ENCODE data around the gene RABL3. TPM values are rescaled to one million over a fixed set of nuclear protein-coding genes. Genes with fewer than 3 reads are reported as not detected.

The RABL3 gene
- total and polyA plus RNA-seq, 2 of the 13 experiments (the other 11 are each of a cell fraction or from before 2014, with no cell fraction given), result 4.8 to 31.9 TPM

DNA sequence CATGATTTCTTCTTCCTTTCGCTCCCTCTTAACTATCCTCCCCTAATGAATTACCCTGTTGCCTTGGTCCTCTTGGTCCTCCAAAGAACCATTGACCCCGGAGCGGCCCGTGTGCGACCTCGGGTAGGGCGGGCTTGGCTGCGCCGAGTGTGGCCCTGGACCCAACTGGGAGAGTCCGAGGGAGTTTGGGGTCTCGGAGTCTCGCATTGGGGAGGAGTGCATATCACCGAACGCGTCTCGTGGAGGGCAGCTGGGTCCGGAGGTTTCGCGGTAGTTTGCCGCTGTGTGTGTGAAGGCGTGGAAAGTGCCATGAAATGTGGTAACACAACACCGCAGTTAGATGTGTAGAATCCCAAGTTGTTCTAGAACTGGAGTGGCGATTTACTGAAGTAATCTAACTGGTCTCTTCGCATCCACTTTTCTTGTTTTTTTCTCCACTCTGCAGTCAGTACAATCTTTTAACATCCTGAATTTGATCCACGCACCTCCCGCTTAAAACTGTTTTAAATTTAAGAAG is 591 bp upstream of the RABL3 start (continued):
- TF ChIP-seq, protein P1, sequence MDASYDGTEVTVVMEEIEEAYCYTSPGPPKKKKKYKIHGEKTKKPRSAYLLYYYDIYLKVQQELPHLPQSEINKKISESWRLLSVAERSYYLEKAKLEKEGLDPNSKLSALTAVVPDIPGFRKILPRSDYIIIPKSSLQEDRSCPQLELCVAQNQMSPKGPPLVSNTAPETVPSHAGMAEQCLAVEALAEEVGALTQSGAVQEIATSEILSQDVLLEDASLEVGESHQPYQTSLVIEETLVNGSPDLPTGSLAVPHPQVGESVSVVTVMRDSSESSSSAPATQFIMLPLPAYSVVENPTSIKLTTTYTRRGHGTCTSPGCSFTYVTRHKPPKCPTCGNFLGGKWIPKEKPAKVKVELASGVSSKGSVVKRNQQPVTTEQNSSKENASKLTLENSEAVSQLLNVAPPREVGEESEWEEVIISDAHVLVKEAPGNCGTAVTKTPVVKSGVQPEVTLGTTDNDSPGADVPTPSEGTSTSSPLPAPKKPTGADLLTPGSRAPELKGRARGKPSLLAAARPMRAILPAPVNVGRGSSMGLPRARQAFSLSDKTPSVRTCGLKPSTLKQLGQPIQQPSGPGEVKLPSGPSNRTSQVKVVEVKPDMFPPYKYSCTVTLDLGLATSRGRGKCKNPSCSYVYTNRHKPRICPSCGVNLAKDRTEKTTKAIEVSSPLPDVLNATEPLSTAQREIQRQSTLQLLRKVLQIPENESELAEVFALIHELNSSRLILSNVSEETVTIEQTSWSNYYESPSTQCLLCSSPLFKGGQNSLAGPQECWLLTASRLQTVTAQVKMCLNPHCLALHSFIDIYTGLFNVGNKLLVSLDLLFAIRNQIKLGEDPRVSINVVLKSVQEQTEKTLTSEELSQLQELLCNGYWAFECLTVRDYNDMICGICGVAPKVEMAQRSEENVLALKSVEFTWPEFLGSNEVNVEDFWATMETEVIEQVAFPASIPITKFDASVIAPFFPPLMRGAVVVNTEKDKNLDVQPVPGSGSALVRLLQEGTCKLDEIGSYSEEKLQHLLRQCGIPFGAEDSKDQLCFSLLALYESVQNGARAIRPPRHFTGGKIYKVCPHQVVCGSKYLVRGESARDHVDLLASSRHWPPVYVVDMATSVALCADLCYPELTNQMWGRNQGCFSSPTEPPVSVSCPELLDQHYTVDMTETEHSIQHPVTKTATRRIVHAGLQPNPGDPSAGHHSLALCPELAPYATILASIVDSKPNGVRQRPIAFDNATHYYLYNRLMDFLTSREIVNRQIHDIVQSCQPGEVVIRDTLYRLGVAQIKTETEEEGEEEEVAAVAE (CRISPR knock-in tag; IDR thresholded peaks at IDR 0.05; ENCODE audit: borderline replicate concordance), result no peak
- TF ChIP-seq CCDC6 (CRISPR knock-in tag; IDR thresholded peaks at IDR 0.05) (no peak), EP300 (IDR thresholded peaks at IDR 0.05; ENCODE audit: low read depth in 2 of 2, low read length in 2 of 2) (no peak), EP300 (CRISPR knock-in tag; IDR thresholded peaks at IDR 0.05; ENCODE audit: borderline replicate concordance) (no peak), TBX3 (IDR thresholded peaks at IDR 0.05; ENCODE audit: borderline replicate concordance) (no peak), MAF1 (CRISPR knock-in tag; IDR thresholded peaks at IDR 0.05; ENCODE audit: borderline replicate concordance) (no peak), ZNF790 (CRISPR knock-in tag; IDR thresholded peaks at IDR 0.05; ENCODE audit: borderline replicate concordance) (no peak), ZFP82 (CRISPR knock-in tag; IDR thresholded peaks at IDR 0.05; ENCODE audit: borderline replicate concordance) (no peak), TAF15 (IDR thresholded peaks at IDR 0.05; ENCODE audit: low read depth, low read length, poor library complexity, severe bottlenecking) (no peak), SNAPC5 (CRISPR knock-in tag; IDR thresholded peaks at IDR 0.05; ENCODE audit: borderline replicate concordance) (no peak), HMG20B (CRISPR knock-in tag; conservative IDR thresholded peaks at IDR 0.05) (no peak), KDM1A (CRISPR knock-in tag; IDR thresholded peaks at IDR 0.05) (no peak), ZNF501 (CRISPR knock-in tag; IDR thresholded peaks at IDR 0.05) (0 out of 2 replicates have a peak, but pooled peaks have one; percentile 44), MED8 (CRISPR knock-in tag; IDR thresholded peaks at IDR 0.05; ENCODE audit: insufficient replicate concordance) (no peak), ZNF644 (CRISPR knock-in tag; IDR thresholded peaks at IDR 0.05; ENCODE audit: low read depth) (no peak), GPN1 (CRISPR knock-in tag; IDR thresholded peaks at IDR 0.05; ENCODE audit: borderline replicate concordance) (no peak), ZNF546 (CRISPR knock-in tag; conservative IDR thresholded peaks at IDR 0.05) (no peak), ZNF3 (CRISPR knock-in tag; IDR thresholded peaks at IDR 0.05) (no peak), ATF4 (CRISPR knock-in tag; IDR thresholded peaks at IDR 0.05) (no peak), ZNF747 (CRISPR knock-in tag; IDR thresholded peaks at IDR 0.05; ENCODE audit: borderline replicate concordance) (no peak), ZBTB20 (CRISPR knock-in tag; IDR thresholded peaks at IDR 0.05; ENCODE audit: borderline replicate concordance, low read depth) (no peak), KDM5A (IDR thresholded peaks at IDR 0.05; ENCODE audit: borderline replicate concordance, low read length) (peak; percentile 92), HNRNPH1 (optimal IDR thresholded peaks at IDR 0.05; ENCODE audit: low read depth, low read length) (no peak)
- TF ChIP-seq, protein P2, sequence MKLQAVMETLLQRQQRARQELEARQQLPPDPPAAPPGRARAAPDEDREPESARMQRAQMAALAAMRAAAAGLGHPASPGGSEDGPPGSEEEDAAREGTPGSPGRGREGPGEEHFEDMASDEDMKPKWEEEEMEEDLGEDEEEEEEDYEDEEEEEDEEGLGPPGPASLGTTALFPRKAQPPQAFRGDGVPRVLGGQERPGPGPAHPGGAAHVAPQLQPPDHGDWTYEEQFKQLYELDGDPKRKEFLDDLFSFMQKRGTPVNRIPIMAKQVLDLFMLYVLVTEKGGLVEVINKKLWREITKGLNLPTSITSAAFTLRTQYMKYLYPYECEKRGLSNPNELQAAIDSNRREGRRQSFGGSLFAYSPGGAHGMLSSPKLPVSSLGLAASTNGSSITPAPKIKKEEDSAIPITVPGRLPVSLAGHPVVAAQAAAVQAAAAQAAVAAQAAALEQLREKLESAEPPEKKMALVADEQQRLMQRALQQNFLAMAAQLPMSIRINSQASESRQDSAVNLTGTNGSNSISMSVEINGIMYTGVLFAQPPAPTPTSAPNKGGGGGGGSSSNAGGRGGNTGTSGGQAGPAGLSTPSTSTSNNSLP (IDR thresholded peaks at IDR 0.05; ENCODE audit: low read depth, low read length), result no peak

Data from HepG2 (cell line).